Caco-2 (cell line): ENCODE measurements around the gene TXNIP. TPM values are rescaled to one million over a fixed set of nuclear protein-coding genes. Genes with fewer than 3 reads are reported as not detected.

Source experiments
- BruUV-seq: library from RNA; stranded (reverse); fragments of 400-500 nt; replicated peaks from 2 replicates; lab custom pipeline; 2021; lab: Mats Ljungman, UMichigan
- CTCF ChIA-PET: fragments of 300-600 bp; sonication (Branson Sonifier 250); formaldehyde crosslinking; loops from one replicate; lab custom pipeline; 2022; ENCODE audit warnings: antibody characterized with exemption; lab: Charles Lee
- POLR2A ChIA-PET: fragments of 300-600 bp; sonication (Branson Sonifier 250); formaldehyde crosslinking; loops from one replicate; lab custom pipeline; 2022; ENCODE audit warnings: antibody characterized with exemption; lab: Charles Lee
- DNase-seq, 2 experiments: peaks; one replicate each; pipeline versions ENCODE4 v3.0.0 to v3.0.0-alpha.2; 2020 to 2022
- H3K27me3 ChIP-seq: replicated peaks from 2 replicates; pipeline ENCODE4 v1.6.0; 2011; ENCODE audit warnings: low read length; ENCODE audit not compliant: control insufficient read depth, insufficient read depth
- H3K36me3 ChIP-seq: 2 replicates; pipeline ENCODE4 v1.5.1; 2011; ENCODE audit warnings: low read length; ENCODE audit not compliant: control insufficient read depth, insufficient read depth
- H3K4me1 ChIP-seq: fragments of 250-450 bp; sonication (Bioruptor Pico); 2 replicates; pipeline ENCODE4 v1.5.1; 2020; ENCODE audit warnings: mild to moderate bottlenecking
- H3K4me3 ChIP-seq: 2 replicates; pipeline ENCODE4 v1.5.1; 2011; ENCODE audit warnings: low read depth, mild to moderate bottlenecking, control low read depth, low read length
- H3K9me3 ChIP-seq: fragments of 250-450 bp; sonication (Bioruptor Pico); 2 replicates; pipeline ENCODE4 v1.5.1; 2020; ENCODE audit warnings: mild to moderate bottlenecking, moderate library complexity
- H3K27ac Mint-ChIP-seq: one replicate; pipeline ENCODE4 v1.8.0; 2022; ENCODE audit warnings: mixed read lengths; ENCODE audit not compliant: unreplicated experiment
- H3K27me3 Mint-ChIP-seq: one replicate; pipeline ENCODE4 v1.8.0; 2022; ENCODE audit warnings: mixed read lengths; ENCODE audit not compliant: insufficient read depth, unreplicated experiment
- H3K36me3 Mint-ChIP-seq: one replicate; pipeline ENCODE4 v1.8.0; 2022; ENCODE audit warnings: mild to moderate bottlenecking, mixed read lengths; ENCODE audit not compliant: insufficient read depth, unreplicated experiment
- H3K4me1 Mint-ChIP-seq: one replicate; pipeline ENCODE4 v1.8.0; 2022; ENCODE audit warnings: low read depth, mixed read lengths; ENCODE audit not compliant: unreplicated experiment
- H3K4me3 Mint-ChIP-seq: one replicate; pipeline ENCODE4 v1.8.0; 2022; ENCODE audit warnings: mild to moderate bottlenecking, moderate library complexity, mixed read lengths; ENCODE audit not compliant: unreplicated experiment
- H3K9me3 Mint-ChIP-seq: one replicate; pipeline ENCODE4 v1.8.0; 2022; ENCODE audit warnings: mixed read lengths; ENCODE audit not compliant: unreplicated experiment
- CTCF ChIP-seq, 2 experiments: fragments of 200-600 bp in 1 of 2; IDR thresholded peaks; 1 replicate in 1 of 2; 2 replicates in 1 of 2; pipeline versions ENCODE4 v1.5.1 to v1.8.0; 2011 to 2022; ENCODE audit warnings: antibody characterized with exemption in 1 of 2, control low read depth in 1 of 2, inconsistent platforms in 1 of 2, low read depth in 1 of 2, low read length in 1 of 2, mild to moderate bottlenecking in 1 of 2, moderate library complexity in 1 of 2; ENCODE audit not compliant: insufficient read depth in 1 of 2, severe bottlenecking in 1 of 2, unreplicated experiment in 1 of 2
- intact Hi-C: fragments of 100-400 bp; cut with micrococcal nuclease; formaldehyde crosslinking; loops from one replicate; pipeline ENCODE4 v1.10.0; 2022; ENCODE audit not compliant: unreplicated experiment
- total RNA-seq: library from RNA; stranded (reverse); gene quantifications from 2 replicates; pipeline ENCODE4 v1.2.3, GENCODE V29; 2022

The TXNIP gene
- total RNA-seq, 1 experiment from 2014 or later: 27.5 TPM

GRCh38 chr1:145995964-145996432, 381 bp downstream of the TXNIP start:
- Mint-ChIP-seq H3K36me3 (peaks cover 43% of the 10 kb centered on the region), H3K9me3 (no peaks in the 10 kb centered on the region), H3K27me3 (no peaks in the 10 kb centered on the region), H3K27ac (peak overlapping the region; percentile 93), H3K4me1 (peaks cover 15% of the 10 kb centered on the region), H3K4me3 (peak overlapping the region; percentile 84)
- ChIA-PET CTCF (interaction anchor here (1.1 to 1.7 kb wide), 2 partner anchors 17 to 104 kb away, joined by 3 to 4 read pairs; no protein-coding TSS in a partner anchor), POLR2A (interaction anchor here (0.6 kb wide), 1 partner anchor 16 kb away, joined by 3 read pairs; no protein-coding TSS in a partner anchor)
- no peak for TF ChIP-seq CTCF (IDR thresholded peaks at IDR 0.05; ENCODE audit: insufficient read depth in 1 of 2, low read depth in 1 of 2, low read length in 1 of 2, severe bottlenecking in 1 of 2, unreplicated experiment in 1 of 2)
- Histone ChIP-seq H3K9me3 (no peaks in the 10 kb centered on the region), H3K4me1 (peaks cover 17% of the 10 kb centered on the region; the same call in 1 of the 2 replicates), H3K4me3 (peak overlapping the region; percentile 91), H3K27me3 (no peaks in the 10 kb centered on the region), H3K36me3 (peaks cover 16% of the 10 kb centered on the region; the same call in 1 of the 2 replicates)
- TSS peak; percentile 54 for BruUV-seq
- intact Hi-C loops: loop anchor here (1.0 kb wide), 3 partner anchors 11 to 32 kb away; partner anchors contain the start of genes ANKRD34A and POLR3GL
- no peak for DNase-seq

GRCh38 chr1:145995148-145995881, 1.1 kb downstream of the TXNIP start:
- no peak for TF ChIP-seq CTCF (IDR thresholded peaks at IDR 0.05; ENCODE audit: insufficient read depth in 1 of 2, low read depth in 1 of 2, low read length in 1 of 2, severe bottlenecking in 1 of 2, unreplicated experiment in 1 of 2)
- Mint-ChIP-seq H3K9me3 (no peaks in the 10 kb centered on the region), H3K27ac (peak overlapping the region; percentile 93), H3K4me3 (peak overlapping the region; percentile 84), H3K27me3 (no peaks in the 10 kb centered on the region), H3K36me3 (peaks cover 43% of the 10 kb centered on the region), H3K4me1 (peaks cover 20% of the 10 kb centered on the region)
- Histone ChIP-seq H3K9me3 (no peaks in the 10 kb centered on the region), H3K27me3 (no peaks in the 10 kb centered on the region), H3K4me3 (peak overlapping the region; percentile 91), H3K4me1 (peaks cover 21% of the 10 kb centered on the region; the same call in 1 of the 2 replicates), H3K36me3 (peaks cover 16% of the 10 kb centered on the region; the same call in 1 of the 2 replicates)
- ChIA-PET CTCF (no interaction called here), POLR2A (no interaction called here)
- no peak for DNase-seq
- no TSS peak for BruUV-seq
- intact Hi-C loops: no loop called here

GRCh38 chr1:145994391-145995120, 1.8 kb downstream of the TXNIP start:
- no peak for TF ChIP-seq CTCF (IDR thresholded peaks at IDR 0.05; ENCODE audit: insufficient read depth in 1 of 2, low read depth in 1 of 2, low read length in 1 of 2, severe bottlenecking in 1 of 2, unreplicated experiment in 1 of 2)

More at GRCh38 chr1:145994391-145995120, 1.8 kb downstream of the TXNIP start:
- H3K4me3 ChIP-seq: peak overlapping the region; percentile 91
- no peaks in the 10 kb centered on the region for H3K27me3 ChIP-seq
- POLR2A ChIA-PET: no interaction called here
- peaks cover 21% of the 10 kb centered on the region; the same call in 1 of the 2 replicates for H3K4me1 ChIP-seq
- Mint-ChIP-seq H3K4me1 (peaks cover 23% of the 10 kb centered on the region), H3K9me3 (no peaks in the 10 kb centered on the region), H3K27ac (no peak overlapping the region), H3K4me3 (peak overlapping the region; percentile 84), H3K27me3 (no peaks in the 10 kb centered on the region), H3K36me3 (peaks cover 43% of the 10 kb centered on the region)
- intact Hi-C loops: no loop called here
- H3K36me3 ChIP-seq: peaks cover 16% of the 10 kb centered on the region; the same call in 1 of the 2 replicates
- no TSS peak for BruUV-seq
- no peak for DNase-seq
- H3K9me3 ChIP-seq: no peaks in the 10 kb centered on the region
- CTCF ChIA-PET: no interaction called here
